GM19438 (cell line): ENCODE data around the gene RTBDN.

Experiments
- ATAC-seq: cut with Tn5 transposase; IDR thresholded peaks from one replicate; pipeline ENCODE4 v1.9.1; 2021; ENCODE audit warnings: low read depth; ENCODE audit not compliant: unreplicated experiment

Gene RTBDN

DNA sequence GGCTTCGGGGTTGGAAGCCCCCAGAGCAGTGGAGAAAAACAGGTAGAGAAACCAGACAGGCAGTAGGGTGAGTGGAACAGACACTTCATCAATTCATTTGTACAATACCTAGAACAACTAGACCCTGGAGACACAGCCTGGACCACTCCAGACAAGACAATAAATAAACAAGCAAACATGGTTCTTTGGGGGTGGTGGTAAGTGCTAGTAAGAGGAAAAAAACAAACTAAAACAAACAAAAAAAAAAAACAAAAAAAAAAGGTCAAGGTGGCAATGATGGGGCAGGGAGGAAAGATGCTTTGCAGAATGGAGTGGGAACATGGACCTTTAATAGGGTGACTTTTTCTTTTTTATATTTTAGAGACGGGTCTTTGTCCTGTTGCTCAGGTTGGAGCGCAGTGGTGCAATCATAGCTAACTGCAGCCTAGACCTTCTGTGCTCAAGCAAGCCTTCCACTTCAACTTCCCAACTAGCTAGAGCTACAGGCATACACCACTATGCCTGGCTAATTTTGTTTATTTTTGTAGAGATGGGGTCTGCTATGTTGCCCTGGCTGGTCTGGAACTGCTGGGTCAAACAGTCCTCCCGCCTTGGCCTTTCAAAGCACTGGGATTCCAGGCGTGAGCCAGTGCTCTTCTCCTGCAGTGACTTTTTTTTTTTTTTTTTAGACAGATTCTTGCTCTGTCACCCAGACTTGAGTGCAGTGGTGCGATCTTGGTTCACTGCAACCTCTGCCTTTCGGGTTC lies 40.0 kb downstream of the RTBDN start:
- no peak for ATAC-seq

DNA sequence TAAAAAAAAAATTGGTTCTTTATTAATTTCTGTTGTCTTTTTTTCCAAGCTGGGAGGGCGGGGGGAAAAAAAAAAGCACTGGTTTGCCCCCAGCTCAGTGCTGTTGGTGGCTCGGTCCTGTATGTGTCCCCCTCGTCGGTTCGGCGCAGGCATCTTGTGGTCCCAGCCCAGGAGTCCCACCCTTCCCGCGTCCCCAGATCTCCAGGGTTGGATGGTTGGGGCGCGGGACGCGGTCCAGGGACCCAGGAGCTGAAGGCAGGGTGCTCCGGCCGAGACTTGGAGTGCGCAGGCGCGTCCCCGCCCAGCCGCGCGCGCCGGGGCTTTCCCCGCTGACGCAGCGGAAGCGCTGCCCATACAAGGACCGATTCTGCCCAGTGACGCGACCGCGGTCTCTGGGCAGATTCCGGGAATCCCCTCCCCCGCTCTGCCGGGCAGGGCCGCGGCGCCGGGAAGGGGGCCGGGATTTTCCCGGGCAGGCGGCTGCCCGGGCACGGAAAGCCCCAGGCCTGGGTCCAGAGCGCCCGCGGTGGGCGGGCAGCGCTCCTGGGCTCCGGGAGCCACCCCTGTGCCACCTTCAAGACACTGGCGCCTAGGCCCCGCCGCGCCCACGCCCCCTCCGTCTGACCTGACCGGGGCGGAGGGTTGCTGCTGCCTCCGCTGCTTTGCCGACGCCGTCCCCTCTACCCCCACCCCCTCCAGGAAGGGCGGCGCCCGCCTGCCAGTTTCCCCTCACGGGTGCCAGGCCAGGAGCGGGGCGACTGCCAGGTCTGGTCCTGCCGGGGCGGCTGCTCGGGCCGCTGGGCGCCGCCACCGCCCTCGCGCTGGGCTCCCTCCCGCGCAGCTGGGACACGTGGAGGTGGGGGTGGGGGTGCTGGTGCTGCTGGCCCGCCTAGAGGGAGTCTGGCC lies 40.8 kb downstream of the RTBDN start:
- ATAC-seq, result peak; percentile 7

DNA sequence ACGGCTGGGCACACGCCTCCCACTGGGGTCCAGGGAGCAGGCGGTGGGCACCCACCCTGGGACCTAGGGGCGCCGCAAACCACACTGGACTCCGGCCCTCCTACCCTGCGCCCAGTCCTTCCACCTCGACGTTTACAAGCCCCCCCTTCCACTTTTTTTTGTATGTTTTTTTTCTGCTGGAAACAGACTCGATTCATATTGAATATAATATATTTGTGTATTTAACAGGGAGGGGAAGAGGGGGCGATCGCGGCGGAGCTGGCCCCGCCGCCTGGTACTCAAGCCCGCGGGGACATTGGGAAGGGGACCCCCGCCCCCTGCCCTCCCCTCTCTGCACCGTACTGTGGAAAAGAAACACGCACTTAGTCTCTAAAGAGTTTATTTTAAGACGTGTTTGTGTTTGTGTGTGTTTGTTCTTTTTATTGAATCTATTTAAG lies 41.5 kb downstream of the RTBDN start:
- no peak for ATAC-seq

DNA sequence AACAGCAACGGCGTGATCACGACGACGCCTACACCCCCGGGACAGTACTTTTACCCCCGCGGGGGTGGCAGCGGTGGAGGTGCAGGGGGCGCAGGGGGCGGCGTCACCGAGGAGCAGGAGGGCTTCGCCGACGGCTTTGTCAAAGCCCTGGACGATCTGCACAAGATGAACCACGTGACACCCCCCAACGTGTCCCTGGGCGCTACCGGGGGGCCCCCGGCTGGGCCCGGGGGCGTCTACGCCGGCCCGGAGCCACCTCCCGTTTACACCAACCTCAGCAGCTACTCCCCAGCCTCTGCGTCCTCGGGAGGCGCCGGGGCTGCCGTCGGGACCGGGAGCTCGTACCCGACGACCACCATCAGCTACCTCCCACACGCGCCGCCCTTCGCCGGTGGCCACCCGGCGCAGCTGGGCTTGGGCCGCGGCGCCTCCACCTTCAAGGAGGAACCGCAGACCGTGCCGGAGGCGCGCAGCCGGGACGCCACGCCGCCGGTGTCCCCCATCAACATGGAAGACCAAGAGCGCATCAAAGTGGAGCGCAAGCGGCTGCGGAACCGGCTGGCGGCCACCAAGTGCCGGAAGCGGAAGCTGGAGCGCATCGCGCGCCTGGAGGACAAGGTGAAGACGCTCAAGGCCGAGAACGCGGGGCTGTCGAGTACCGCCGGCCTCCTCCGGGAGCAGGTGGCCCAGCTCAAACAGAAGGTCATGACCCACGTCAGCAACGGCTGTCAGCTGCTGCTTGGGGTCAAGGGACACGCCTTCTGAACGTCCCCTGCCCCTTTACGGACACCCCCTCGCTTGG lies 42.1 kb downstream of the RTBDN start:
- no peak for ATAC-seq

DNA sequence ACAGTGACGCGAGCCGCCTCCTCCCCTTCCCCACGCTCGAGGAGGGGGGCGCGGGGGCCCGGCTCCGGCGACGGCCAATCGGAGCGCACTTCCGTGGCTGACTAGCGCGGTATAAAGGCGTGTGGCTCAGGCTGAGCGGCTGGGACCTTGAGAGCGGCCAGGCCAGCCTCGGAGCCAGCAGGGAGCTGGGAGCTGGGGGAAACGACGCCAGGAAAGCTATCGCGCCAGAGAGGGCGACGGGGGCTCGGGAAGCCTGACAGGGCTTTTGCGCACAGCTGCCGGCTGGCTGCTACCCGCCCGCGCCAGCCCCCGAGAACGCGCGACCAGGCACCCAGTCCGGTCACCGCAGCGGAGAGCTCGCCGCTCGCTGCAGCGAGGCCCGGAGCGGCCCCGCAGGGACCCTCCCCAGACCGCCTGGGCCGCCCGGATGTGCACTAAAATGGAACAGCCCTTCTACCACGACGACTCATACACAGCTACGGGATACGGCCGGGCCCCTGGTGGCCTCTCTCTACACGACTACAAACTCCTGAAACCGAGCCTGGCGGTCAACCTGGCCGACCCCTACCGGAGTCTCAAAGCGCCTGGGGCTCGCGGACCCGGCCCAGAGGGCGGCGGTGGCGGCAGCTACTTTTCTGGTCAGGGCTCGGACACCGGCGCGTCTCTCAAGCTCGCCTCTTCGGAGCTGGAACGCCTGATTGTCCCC lies 42.9 kb downstream of the RTBDN start, which contains the start of gene JUNB:
TSS of gene JUNB (plus strand) at position 142 of the 706 bp plus-strand sequence. CDS start at position 428, 286 bp downstream.
- ATAC-seq, result peak; percentile 24

DNA sequence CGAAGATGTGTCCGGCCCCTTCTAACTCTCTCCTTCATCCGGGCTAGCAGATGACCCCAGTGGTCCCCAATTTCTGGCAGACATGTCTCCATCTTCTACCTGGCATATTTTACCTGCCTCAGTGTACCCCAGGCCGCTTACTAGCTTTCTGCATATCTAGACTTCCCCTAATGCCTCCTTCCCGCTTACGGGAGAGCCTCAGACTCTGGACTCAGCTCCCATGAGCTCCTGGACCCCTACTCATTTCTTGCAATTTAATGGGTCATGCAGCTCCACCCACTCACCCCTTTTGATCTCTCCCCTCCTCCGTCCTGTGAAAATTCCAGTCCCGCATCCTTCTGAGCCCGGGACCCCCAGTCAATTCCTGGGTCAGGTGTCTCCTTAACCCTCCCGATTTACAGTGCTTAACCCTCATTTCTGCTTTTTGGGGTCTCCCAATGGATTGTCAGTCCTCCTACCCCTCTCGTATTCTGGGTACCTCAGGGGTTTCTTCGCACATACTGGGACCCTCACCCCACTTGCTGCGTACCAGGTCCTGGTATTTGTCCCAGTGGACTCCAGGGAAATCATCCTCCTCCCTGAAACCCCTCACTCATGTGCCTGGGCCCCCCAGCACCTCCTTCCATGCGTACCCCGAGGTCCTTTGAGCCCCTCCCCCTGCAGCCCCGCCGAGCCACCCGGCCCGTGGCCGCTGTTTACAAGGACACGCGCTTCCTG lies 43.6 kb downstream of the RTBDN start:
- ATAC-seq, result no peak

DNA sequence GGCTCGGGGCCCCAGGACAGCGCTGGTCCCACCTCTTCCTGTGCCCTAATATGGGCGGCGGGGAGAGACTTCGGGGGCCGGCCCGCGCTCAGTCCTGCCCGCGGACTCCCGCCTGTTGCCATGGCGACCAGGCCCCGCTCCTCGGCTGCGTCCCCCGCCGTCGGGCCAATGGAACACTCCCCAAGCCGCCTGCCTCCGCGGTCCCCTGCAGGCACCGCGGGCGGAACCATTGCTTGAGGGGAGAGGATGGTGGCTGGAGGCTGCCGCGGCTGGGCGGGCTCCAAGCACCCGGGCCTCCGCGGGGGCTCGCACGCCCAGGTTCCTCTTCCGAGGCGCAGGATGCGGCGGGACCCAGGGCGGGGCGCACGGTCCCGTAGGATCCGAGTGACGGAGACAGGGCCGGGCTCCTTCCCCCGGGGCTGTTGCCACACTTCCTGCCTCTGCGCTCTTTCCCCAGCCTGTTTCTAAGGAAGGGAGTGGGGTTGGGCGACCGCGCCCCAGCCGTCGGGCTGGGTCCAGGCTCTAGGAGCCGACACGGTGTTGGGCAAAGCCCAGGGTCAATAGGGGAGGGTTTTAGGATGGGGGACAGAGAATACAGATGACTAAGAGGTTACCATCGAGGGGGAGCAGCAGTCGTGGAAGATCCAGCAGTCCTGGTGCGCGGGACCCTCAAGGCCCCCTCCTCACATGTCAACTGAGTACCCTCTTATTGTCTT lies 44.3 kb downstream of the RTBDN start:
- peak; percentile 35 for ATAC-seq

DNA sequence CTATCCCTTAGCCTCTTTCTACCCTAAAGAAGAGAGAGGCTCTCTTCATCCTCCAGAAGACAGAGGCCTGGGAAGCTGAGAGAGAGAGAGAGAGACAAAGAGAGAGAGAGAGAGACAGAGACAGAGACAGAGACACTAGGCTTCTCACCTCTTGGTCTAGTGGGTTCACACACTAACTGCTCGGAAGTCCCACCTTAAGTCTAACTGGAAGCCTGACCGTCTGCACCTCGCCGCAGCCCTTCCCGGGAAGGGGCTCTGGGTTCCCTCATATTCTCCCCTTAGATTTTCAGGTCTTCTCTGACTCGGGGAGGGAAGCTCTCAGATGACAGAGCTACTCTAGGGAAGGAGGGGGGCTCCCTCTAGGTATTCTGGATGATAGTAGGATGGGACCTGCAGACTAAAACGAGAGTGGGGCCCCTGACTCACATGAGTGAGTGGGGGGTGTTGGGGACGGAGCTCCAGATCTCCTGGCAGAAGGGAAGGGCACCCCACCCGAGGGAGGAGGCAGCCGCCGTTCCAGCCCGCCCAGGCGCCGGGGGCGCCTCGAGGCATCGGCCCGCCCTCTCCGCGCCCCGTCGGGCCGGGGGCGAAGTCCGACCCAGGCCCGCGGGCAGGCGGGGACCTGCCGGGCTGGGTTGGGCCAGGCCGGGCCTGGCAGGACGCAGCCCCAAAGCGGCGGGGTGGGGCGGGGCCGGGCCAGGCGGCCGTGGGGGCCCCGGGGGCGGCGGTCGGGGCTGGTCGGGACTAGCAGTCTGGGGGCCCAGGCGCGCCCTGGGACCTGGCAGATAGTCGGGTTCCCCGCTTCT lies 45.1 kb downstream of the RTBDN start:
- ATAC-seq, result no peak

DNA sequence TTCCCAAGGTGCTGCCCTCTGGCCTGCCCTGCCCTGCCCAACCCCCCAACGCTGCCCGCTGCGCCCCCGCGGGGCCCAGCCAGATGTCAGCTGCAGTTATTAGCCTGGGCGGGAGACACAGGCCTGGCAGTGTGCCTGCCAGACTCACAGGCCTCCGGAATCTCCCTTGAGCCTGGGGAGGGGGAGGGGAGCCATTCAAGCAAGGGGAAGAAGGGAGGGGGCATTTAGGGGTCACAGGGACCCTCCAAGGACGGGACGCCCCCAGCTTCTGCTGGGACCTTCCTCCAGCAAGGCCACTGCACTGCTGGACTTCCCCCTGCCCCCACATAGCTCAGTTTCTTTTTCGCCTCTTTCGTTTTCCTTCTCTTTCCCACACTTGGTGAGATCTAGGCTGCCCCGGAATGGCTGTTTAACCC lies 45.7 kb downstream of the RTBDN start:
- no peak for ATAC-seq

DNA sequence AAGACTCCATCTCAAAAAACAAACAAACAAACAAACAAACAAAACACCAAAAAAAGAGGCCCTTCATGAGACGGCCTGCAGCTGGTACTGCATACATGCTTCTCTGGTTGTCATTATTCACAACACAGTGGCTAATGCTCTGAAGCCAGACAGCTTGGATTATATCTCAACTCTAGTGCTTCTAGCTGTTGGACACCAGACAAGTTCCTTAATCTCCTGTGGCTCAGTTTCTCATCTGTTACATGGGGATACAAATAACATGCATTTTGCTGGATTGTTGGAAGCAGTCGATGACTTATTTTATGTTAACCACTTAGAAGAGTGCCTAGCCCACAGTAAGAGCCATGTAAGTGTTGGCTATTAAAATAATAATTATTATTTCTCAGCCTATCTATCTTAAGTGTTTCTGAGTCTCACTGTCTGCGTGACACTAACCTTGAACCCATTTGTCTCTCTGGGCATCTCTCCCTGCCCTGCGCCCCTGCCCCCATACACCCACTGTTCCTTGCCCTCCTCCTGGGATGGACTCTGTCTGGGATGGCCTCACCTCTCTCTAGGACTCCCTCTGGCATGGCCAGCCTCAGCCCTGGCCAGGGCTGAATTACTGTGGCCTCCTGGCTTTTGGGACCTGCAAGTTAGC lies 46.2 kb downstream of the RTBDN start:
- ATAC-seq, result no peak

DNA sequence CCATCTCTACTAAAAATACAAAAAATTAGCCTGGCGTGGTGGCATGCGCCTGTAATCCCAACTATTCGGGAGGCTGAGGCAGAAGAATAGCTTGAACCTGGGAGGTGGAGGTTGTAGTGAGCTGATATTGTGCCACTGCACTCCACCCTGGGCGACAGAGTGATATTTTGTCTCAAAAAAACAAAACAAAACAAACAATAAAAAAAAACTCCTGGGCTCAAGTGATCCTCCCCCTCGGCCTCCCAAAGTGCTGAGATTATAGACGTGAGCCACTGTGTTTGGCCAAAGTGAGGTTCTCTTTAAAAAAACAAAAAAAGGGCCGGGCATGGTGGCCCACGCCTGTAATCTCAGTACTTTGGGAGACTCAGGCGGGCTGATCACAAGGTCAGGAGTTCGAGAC lies 46.9 kb downstream of the RTBDN start:
- no peak for ATAC-seq

DNA sequence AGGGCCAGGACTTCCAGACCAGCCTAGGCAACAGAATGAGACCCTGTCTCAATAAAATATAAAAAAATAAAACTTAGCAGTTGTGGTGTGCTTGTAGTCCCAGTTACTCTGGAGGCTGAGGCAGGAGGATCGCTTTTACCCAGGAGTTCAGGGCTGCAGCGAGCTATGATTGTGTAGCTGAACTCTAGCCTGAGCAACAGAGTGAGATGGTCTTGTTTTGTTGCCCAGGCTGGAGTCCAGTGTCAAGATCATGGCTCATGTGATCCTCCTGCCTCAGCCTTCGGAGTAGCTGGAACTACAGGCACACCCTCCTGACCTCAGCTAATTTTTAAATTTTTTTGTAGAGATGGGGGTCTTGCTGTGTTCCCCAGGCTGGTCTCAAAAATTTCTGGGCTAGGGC lies 47.4 kb downstream of the RTBDN start:
- no peak for ATAC-seq

DNA sequence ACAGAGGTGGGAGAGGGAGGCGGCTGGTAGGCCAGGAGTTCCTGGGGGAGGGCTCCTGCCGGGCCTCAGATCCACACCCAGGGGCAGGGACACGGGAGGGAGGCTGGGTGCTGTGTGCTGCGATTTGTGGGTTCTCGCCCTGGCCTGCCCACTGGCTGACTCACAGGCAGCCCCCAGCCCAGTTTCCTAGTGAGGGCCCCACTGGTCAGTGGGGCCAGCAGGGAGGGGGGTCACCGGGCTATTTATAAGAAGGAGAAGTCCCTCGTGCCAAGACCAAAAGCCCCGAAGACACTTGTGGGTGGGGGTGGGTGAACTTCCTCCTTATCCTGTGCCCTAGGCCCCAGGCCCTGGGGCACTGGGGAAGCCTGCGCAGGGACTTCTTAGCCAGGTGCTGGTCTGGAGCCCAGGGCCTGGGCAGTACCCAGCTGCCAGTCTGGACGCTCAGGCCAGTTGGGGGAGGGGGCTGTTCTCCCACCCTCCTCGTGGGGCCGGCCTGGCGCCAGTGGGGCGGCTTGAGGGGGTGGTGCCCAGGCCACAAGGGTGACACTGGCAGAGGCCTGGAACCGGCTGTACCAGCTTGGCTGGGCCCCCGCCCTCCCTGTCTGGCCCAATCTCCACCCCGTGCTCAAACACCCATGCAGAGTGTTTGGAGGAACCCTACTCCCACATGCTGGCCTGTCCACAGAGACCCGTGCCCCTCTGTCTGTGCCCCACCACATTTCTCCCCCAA lies 48.1 kb downstream of the RTBDN start:
- ATAC-seq, result no peak

DNA sequence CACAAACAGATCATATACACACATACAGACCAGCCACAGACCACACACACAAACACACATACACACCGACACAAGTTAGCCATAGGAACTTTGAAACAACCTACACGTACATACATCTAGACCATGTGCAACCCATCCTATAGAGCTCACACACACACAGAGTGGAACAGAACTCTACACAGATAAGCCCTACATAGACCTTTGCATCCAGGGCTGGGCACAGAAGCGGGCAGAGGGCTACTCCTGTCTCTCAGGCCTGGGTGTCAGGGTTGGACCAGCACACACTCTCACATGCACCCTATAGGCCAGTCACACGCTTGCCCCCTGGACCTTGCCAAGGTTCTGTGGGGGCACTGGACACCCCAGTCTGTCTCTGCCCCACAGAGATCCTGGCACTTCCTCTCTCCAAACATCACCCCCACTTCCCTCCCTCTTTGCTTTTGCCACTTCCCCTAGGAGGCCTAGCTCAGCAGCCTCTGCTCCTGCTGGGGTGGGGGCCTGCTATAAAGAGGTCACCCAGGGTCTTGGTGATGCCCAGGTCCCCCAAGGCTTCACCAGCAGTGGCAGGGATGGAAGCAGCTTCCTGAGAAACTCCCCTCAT lies 48.8 kb downstream of the RTBDN start:
- no peak for ATAC-seq

DNA sequence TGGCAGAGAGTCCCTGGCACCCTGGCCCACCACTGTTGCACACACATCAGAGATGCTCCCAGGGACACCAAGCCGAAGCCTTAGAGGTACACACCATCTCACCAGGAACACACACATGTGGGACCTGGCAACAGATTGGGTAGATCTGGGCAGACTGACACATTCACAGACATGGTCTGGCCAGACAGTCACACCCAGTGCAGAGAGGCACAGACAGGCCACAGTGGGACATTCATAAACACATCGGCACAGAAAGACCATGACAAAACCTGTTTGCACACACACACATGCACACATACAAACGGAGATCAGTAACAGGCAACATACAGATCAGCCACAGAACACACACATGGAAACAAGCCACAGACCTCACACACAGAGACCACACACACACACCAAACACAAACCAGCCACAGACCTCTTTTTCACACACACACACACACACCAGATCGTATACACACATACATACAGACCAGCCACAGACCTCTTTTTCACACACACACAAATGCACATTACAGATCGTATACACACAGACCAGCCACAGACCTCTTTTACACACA lies 49.4 kb downstream of the RTBDN start:
- no peak for ATAC-seq

DNA sequence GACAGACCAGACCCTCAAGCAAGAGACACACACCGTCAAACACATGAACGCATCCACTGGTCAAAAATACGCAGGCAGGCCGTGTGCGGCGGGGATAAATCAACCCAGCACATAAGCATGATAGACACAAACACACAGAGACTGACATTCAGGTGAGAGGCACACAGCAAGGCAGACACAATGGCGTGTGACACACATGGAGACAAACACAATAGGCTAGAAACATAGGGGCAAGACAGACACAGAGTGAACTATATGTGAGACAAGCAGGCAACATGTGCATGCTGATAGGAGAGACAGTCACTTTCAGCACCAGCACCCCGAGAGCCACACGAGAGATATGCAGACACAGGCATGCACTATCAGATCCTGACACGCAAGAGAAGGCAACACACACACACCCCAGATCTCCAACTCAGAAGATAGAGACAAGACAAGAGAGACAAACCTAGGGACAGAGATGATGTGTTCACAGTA lies 49.9 kb downstream of the RTBDN start:
- ATAC-seq, result no peak
